Brain pericyte (primary cell): ENCODE results near the gene RSU1.

Experiments used
- DNase-seq: peaks from one replicate; pipeline ENCODE4 v3.0.0-alpha.2; 2012; ENCODE audit warnings: low read depth, low spot score

The RSU1 gene

DNA sequence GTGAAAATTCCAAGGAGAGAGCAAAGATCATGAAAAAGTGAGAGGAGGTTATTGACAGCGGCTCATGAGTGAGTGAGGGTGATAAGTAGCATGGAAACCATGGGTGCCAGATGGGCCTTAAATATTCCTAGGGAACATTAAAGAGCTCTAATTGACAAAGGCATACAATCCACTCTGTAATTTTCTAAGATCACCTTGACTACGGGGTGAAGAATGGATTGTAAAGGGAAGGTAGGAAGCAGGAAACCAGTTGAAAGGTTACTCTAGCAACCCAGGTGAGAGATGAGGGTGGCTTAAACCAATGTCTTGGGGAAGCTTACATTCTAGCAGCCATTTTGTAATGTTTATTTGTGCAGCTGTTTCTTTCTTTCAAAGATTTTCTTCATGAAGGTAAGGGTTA lies 75.7 kb downstream of the RSU1 start:
- DNase-seq: no peak

DNA sequence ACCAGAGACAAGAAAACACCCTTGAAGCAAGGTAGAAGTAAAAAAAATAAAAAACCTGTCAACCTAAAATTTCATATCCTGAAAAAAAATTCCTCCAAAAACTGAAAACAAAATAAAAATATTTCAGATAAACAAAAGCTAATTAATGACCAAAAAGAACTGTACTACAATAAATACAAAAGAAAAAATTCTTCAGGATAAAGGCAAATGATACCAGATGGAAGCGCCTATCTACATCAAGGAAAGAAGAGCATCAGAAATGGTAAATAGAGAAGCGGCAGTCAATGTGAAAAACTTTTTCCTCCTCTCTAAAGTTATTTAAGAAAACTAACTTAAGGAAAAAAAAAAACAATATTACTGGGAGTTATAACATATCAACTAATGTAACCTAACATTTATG lies 79.8 kb downstream of the RSU1 start:
- no peak for DNase-seq

DNA sequence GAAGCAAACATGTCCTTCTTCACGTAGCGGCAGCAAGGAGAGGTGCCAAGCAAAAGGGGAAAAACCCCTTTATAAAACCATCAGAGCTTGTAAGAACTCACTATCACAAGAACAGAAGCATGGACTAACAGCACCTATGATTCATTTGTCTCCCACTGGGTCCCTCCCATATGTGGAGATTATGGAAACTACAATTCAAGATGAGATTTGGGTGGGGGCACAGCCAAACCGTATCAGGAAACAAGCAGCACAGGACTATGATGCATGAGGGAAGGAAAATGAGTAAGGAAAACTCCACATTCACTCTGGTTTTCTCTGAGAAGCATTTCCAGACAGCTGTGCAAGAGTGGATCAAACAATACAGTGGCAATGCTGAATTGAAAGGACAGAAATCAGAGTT lies 81.6 kb downstream of the RSU1 start:
- DNase-seq: no peak

DNA sequence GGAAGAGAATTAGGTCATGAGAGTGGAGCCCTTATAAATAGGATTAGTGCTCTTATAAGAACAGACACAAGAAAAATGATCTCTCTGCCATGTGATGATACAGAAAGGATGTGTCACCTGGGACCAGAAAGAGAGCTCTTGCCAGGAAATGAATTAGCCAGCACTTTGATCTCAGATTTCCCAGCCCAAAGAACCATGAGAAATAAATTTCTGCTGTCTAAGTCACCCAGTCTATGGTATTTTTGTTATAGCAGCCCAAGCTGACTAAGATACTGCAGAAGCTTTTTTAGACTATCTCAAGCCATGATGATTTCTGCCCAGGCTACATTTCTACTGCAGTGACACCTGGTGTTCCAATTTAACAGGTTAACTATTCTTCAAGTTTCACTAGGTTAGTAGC lies 84.8 kb downstream of the RSU1 start:
- no peak for DNase-seq

DNA sequence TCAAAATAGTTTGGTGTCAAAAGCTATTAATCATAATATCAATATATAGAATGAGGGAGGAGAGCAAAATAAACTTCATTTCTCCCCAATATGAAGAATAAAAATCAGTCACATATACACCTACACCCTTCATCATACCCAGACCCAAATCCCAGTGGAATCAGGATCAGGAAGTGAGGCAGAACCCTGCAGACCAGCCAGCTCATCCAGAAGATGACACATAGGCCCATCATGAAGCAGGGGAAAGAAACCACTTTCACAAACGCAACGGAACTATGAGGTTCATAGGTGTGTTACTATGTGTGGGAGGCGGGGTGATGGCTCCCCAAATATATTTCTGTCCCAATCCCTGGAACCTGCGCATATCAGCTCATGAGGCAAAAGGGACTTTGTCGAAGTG lies 89.0 kb downstream of the RSU1 start:
- no peak for DNase-seq

DNA sequence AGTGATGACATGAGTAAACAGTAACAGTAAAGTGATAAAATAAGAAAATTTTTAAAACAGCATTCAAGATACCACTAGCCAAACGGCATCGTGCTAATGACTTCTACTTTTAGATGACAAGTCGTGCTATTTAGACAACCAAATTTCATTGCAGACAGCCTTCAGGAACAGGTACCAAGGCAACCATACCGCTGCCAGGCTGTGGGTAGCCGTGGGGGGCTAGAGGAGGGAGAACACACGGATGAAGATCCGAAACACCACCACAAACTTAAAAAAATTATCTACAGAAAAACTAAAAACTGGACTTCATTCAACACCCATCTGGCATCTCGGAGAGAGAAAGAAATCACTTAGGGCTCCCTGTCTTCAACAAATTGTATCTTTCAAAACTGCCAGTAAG lies 89.6 kb downstream of the RSU1 start:
- DNase-seq: no peak

DNA sequence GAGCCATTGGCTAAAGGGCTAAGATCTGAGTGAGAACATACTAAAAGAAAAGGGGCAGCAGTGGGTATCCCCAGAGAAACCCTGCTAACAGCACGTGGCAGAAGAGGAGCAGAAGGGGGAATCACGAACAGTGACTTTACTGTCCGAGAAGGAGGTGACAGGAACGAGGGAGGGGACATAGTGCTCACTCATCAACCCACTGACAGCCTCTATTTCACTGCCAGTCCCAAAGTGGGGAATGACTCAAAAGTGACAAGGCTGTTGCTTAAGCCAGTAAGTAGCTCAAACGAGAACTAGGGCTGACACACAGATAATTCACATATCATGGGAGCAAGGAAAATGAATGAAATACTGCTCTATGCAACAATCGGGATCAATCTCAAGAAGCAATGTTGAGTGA lies 92.7 kb downstream of the RSU1 start:
- no peak for DNase-seq

DNA sequence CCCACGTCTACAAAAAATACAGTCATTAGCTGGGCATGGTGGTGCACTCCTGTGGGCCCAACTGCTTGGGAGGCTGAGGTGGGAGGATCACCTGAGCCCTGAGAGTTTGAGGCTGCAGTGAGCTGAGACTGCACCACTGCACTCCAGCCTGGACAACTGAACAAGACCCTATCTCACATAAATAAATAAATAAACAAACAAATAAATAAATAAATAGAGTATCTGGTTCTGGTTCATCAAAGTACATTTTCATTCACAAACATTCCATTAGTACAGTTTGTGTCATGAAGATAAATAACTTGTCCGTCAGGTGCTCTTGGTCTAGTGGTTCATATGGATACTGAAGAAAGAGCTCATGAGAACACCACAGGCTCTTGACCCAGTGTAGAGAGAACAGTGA lies 96.4 kb downstream of the RSU1 start:
- DNase-seq: no peak

DNA sequence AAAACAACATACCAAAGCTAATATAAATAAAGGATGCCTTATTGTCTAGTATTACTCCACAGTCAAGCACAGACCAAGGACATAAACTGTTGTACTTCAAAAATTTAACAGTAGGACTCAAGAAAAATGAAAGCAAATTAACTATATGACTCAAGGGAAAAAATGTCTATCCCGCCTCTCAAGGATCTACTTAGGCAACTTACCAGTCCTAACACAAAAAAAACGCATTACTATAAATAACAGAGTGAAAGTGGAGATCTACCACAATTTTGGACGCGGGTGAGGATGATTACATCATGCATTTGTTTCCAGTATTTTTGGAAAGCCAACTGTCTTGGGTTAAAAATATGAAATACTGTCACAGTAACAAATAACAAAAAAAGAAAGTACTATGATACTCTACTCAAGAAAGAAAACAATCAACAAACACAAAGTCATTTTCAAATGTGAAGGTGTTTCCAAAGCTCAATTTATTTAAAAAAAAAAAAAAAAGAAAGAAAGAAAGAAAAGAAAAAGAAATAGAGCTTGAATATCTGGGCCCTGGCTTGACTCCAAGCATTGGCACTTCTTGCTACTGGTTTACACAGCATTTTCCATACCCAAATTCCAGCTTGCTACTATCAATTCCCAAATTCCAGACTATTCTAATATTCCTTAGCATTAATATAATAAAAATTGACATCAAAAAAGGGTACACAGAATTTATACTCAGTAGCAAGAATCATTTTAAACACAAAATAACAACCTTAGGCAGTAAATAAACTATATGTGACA lies 99.4 kb downstream of the RSU1 start:
- DNase-seq: peak; percentile 46

DNA sequence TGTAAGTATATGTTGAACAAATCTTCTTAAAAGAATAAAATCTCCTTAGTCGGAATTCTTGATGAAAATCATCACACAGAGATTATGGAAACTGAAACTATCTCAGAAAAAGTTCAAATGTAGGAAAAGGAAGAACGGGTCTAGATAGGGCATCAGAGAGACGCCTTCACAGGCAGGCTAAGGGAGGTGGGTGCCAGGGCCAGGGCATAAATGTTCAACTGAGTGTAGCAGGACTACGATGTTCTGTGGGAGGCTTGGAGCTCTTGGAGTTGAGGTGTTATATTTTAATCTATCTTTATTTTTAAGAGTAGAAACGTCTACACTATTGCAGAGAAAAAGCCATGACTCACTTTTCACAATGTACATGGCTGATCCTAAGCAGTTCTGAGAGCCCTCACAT lies 101.2 kb downstream of the RSU1 start:
- no peak for DNase-seq

DNA sequence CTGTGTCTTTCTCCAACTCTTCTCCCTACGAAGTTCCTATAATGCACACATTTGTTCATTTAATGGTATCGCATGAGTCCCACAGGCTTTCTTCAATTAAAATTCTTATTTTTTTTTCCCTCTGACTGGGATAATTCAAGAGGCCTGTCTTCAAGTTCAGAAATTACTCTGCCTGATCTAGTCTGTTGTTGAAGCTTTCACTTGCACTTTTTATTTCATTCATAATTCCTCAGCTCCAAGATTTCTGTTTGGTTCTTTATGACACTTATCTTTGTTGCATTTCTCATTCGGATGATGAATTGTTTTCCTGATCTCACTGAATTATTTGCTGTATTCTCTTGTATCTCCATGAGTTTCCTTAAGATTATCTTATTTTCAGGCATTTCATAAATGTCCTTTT lies 103.9 kb downstream of the RSU1 start:
- no peak for DNase-seq

DNA sequence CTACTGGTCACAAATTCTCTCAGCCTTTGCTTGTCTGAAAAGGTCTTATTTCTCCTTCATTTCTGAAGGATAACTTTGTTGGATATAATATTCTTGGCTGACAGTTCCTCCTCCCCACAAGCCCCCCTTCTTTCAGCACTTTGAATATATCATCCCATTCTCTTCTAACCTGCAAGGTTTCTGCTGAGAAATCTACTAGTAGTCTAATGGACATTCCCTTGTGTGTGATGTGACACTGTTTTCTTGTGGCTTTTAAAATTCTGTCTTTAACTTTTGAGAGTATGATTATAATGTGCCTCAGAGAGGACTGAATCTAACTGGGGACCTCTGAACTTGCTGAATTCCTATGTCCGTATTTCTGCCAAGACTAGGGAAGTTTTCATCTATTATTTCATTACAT lies 104.3 kb downstream of the RSU1 start:
- no peak for DNase-seq

DNA sequence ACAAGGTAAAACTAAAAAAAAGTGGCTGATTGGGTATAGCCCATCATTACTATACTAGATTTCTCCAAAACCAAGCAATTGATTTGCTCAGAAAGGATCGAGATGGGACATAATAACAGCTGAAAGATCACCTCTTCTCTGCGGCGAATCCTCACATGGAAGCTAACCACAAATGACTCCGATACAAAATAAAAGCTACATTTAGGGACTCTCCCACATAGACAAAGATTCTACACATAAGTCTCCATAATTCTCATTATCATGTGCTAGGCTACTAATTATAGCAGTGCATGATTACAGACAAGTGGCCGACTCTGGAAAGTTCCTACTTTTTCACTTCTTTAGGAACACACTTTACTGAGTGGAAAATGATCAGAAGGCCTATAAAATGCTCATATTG lies 116.9 kb downstream of the RSU1 start:
- no peak for DNase-seq

DNA sequence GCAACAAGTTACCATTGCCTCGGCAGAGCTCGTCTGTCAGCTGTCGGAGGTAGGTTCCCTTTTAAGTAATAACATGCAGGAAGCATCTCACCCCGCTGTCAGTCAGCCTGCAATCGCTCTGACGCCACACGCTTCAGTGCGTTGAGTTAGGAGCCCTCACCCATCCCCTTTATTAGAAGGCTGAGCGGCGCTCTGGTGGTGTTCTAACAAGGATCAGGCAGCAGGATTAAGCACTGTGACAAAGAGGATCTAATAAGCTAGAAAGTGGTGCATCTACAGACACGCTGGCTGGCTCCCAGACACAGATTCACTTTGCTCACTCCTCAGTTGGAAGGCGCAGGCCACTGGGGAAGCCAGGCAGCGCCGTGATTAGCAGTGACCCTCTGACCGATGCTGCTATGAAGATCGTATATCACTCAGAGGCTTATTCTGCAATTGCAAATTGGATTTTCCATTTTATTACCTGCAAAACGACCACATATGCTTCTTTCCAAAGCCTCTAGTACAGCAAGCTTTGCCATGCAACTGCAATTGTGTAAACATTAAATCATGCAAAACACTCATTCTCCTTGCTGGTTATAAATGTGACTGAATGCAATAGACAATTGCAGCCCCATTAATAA lies 117.7 kb downstream of the RSU1 start:
- no peak for DNase-seq

DNA sequence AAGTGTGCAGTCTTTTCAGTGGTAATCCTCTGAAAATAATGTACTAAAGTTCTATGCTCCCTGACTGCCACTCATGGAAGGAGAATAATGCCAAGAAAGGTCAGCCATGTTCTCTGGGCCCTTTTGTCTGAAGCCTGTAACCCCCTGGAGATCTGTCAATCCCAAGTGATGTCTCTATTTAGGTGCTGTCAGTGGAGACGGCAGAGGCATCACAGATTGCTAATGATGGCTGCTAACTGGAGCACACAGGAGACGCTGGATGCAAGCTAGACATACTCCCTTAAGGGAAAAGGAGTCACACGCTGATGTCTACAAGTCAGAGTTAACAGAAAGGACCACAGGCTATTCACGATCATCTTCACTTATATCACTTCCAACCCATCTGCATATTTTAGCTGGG lies 118.8 kb downstream of the RSU1 start:
- DNase-seq: no peak

DNA sequence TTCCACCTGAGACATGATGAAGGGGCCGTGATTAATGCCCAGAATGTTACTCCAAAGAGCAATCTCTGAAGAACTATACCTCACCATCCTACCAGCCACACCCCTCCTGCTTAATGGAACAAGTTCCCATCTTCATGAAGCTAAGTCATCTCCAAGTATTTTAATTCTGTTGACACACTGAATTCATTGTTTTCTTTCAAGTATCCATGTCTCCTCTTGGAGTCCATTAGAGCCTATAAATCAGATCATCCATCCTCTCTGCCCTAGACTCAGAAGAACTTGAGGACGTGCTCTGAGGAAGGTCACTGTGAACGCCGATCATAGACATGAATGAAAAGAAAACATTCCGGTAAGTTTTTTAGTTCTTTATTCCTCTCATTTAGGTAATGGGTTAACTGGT lies 126.8 kb downstream of the RSU1 start:
- no peak for DNase-seq

DNA sequence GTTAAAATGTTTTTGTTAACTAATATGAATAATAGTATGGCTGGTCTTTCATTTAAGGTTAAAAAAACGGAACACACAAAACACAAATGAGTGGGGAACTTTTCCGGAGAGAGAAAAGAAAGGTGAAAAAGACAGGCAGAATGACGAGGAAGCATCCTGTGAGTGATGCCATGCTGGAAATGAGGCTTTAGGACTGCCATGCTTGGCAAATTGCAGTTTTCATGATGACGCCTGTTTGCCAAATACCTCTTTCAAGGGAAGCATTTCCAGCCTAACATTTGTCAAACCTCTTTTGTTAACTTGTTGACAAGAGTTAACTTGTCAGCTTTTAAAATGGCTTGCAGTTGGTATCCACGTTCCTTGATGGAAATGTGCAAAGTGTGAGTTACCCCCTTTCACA lies 127.5 kb downstream of the RSU1 start:
- DNase-seq: no peak

DNA sequence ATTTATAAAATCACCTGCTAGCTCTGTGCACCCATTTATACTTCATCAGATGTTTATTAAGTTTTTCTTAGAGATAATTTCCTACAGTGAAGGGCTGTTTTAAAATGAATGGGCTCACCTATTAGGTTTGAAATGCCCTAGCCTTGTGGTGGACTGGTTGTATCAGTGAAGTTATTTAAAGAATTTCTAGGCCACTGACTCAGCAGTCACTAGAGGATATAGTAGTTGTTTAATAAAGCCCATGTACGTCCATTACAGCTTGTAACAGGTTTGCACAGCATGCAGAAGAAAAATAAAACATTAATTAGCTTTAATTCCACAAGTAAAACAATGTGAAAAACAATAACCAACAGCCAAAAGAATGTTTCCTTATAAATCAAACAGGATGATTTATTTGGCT lies 128.0 kb downstream of the RSU1 start:
- no peak for DNase-seq

DNA sequence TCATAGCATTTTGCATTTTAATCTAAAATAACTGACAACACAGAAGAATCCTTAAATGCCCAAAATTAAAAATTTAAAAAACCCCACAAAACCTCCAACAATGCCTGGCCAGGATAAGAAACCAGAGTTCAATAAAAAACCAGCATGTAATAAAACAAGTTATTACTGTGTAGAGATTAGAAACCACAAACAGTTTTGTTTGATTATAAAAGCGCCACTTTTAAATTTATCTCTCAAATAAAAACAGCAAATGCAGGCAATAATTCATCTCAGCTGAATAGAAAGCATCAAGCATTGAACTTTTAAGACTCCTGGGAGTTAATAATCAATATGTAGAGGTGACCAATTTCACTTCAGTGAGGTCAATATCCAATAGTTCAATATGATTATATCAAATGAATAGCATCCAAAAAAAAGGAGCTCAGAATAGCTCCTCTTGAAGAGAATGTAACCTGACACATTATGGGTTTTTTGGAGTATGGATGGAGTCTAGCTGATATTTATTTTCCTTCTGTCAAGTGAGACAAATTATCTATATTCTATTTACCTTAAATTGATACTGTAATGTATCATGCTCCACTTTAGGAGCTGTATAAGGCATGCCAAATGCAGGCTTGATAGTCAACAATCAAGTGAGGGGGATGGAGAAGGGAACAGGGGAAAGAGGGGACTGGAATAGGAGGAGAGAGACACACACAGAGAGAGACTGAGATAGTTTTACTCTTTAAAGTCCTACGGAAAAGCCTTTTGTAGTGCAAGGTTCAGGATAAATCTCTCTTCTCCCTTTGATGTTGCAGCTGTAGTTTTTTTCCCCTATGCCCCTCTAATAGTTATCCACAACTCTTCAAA lies 130.9 kb downstream of the RSU1 start:
- DNase-seq: no peak

DNA sequence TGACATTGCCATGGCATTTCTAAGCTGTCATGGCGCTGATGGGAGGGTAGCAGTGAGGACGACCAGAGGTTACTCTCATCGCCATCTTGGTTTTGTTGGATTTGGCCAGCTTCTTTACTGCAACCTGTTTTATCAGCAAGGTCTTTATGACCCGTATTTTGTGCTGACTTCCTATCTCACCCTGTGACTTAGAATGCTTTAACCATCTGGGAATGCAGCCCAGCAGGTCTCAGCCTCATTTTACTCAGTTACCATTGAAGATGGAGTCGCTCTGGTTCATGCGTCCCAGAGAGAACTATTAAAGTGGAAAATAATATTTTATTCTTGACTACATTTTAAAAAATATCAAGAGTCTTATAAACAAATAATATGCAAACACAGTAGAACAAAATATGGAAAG lies 131.7 kb downstream of the RSU1 start:
- DNase-seq: no peak

DNA sequence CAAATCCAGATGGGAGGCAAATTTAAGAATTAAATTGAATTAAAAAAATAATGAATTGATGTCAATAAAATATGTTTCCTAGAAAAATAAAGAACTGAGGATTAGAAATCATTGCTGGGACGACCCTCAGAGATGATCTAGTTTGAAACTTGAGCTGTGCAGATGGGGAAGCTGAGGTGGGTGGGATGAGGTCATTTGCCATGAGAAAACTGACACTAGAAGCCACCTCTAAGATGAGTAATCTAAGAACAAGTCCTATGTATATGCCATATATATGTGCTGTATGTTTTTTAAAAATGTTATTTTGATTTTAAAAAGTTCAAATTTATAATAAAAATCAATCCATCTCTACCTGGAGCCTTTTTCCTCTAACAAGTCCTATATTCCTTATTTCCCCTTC lies 135.7 kb downstream of the RSU1 start:
- DNase-seq: no peak

DNA sequence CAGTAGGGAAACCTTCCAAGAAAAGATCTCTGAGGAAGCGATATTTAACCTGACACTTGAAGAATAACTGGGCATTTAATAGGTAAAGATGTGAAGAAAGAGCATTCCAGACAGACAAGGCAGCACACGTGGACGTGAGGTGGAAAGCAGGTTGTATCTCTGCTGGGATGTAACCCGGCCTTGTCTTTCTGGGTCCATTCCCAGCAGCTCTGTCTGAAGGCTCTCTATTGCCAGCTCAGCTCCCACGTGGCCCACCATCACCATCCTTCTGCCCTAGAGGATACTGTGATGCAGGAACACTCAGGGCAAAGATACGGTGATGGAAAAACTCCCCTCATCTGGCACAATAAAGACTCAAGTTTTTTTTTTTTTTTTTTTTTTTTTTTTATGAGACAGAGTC lies 137.7 kb downstream of the RSU1 start:
- no peak for DNase-seq

DNA sequence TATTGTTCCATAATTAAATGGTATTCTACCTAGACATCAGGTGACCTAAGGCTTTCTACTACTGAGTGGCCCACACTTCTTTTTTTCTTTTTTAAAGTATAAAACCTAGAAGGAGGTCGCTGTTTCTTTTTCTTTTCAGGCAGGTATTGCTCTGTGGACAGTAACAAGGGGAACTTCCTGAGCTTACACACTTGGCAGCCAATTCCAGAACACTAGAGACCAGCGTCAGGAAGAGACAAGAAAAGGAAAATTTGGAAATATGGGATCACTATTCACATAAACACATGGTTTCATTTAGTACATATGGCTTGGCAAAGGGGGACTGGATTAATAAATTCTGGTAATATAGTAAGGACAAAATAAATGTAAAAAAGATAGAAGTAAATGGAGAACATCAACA lies 141.9 kb downstream of the RSU1 start:
- no peak for DNase-seq
